PC-9 (cell line): Measurements from ENCODE around the gene FOXN1.

Experiments
- CTCF ChIP-seq: fragments of 200-600 bp; sonication (generic); conservative IDR thresholded peaks from 2 replicates; pipeline ENCODE4 v1.6.1; 2017; ENCODE audit warnings: mixed run types, antibody characterized with exemption, mild to moderate bottlenecking, moderate library complexity
- EZH2 ChIP-seq: fragments of 200-600 bp; sonication (generic); IDR thresholded peaks from 2 replicates; pipeline ENCODE4 v1.8.0; 2017; ENCODE audit warnings: antibody characterized with exemption, low read depth

DNA sequence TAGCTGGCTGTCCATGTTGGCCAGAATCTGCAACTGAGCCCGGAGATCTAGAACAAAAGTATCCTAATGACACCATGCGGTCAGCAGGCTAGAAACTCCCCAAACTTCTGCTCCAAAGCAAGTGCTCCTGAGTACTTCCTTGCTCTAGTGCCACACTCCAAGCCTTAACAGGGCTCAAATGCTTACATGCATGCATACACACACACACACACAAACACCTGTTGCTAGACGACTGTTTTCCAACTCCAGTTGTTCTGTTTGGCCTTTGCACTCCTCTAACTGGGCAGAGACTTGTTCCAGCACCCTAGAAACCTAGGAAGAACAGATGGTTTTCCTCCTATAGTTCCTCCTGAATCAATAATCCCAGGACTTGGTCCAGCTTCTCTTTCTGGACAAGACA is 78.3 kb downstream of the FOXN1 start:
- TF ChIP-seq CTCF = no peak
- TF ChIP-seq EZH2 = no peak
